G401.6 (cell line): ENCODE data around the gene PPARD.
"Not testable (repeated sequence)": the region's sequence is repeated elsewhere in the genome, so short reads cannot be mapped to it uniquely, and the experiment has no call there.

ENCODE experiments used
- FAIRE-seq: peaks from 2 replicates; lab custom pipeline; 2012; peaks lifted over from hg19 to GRCh38; lab: Jason Lieb, UNC

PPARD gene

DNA sequence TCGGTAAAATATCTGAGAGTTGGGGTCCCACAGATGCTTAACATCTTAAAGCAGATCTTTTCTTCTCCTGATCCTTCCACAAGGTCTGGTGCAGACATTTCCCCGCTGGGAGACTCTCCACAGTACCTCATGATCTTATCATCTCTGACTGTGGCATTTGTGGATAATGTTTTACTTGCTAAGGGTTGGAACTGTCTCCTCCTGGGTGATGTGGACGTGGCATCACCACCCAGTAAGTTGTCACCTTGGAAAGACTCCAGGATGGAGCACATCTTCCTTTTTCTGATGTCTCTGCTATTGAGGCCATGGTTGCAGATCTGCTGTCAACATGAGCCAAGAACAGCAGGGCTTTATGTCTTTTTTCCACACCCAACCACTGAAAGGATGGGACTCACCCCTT lies 67.8 kb downstream of the PPARD start:
- no peak for FAIRE-seq

DNA sequence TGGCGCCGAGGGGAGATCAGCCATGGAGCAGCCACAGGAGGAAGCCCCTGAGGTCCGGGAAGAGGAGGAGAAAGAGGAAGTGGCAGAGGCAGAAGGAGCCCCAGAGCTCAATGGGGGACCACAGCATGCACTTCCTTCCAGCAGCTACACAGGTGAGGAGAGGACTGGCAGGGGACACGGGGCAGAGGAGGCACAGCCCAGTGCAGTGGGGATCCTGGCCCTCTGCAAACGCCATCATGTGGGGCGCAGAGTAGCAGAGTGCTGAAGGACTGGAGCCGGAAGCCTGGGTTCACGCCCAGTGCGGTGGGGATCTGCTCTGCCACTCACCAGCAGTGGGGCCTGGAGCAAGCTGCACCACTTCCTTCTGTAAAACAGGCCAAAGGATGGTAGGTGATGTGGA lies 68.7 kb downstream of the PPARD start:
- no peak for FAIRE-seq

GRCh38 chr6:35412102-35412501 lies 69.7 kb downstream of the PPARD start:
- FAIRE-seq = no peak

- no peak for FAIRE-seq
Observed at GRCh38 chr6:35413911-35414310, 71.6 kb downstream of the PPARD start.

DNA sequence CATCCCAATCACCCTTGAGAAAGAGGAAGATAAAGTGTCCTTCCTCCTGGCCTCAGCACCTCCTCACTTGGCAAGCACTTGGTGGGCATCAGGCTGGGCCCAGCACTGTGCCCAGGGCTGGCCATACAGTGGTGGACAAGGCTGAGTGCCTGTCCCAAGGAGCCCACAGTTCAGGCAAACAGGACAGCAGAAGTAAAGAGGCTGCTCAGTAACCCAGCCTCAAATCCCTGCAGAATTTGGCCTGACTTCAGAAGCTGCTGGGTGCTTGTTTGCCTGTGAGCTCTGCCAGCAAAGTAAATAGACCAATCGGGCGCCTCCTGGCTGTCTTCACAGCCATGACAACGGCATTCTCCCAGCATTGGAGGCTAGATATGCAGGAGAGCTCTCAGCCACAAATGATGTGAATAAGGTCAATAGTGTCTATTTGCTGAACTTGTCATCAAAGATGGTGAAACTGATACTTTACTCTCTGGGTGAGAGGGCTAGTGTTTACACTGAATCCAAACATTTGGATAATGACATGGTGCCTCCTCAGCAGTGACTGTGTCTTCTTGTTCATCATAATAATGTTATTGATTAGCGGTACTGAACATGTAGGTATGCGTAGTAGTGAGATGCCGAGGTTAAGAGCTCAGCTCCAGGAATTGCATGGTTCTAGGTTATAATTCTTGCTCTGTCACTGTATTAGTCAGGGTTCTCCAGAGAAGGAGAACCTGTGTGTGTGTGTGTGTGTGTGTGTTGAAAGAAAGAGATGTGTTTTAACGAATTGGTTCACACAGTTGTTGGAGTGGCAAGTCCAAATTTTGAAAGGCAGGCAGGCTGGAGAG lies 72.9 kb downstream of the PPARD start:
- FAIRE-seq = no peak

DNA sequence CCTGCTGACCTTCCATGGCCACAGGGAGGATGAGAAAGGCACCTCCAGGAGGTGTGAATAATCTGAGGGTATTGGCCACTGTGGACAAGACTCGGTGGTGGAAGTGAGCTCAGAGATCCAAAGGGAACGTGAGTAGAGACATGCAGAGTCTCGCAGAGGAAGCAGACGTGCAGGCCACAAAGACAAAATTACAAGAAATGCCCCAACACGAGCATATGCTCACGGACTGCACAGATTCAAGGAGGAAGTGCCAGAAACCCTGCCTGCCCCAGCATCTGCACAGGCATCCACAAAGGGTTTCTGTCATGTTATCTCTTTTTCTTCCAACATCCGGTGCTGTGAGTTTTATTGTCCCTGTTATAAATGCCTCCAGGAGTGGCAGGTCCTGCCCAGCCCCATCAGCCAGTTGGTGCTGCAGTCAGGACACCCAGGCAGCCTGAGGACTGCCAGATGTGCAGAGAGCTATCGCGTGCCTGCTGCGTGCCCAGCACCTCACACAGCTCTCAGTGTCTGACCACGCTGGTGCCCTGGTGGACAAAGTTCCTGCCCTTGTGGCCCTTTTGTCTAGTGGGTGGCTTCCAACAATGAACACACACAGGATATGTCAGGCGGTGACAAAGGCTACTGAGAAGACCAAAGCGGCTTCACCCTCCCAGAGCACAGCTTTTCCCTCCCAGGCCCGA lies 75.8 kb downstream of the PPARD start:
- no peak for FAIRE-seq

DNA sequence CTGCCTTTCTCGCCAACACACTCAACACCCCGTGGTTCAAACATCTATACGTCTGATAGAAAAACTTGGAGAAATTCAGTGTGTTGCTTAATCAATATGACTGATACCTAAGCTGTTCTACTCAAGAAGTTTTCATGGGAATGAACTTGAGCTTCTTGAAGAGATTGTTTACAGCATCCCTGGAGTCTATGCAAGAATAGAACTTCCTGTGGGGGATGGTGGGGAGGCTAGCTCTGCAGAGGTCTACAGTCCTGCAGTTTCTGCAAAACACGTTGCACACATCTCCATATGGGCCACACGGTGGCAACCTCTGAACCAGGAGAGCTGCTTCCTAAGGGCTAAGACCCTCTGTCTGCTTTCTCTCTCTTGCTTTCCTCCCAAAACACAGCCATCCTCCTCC lies 77.1 kb downstream of the PPARD start:
- no peak for FAIRE-seq

- FAIRE-seq = no peak
Observed at GRCh38 chr6:35419961-35420360, 77.6 kb downstream of the PPARD start.

DNA sequence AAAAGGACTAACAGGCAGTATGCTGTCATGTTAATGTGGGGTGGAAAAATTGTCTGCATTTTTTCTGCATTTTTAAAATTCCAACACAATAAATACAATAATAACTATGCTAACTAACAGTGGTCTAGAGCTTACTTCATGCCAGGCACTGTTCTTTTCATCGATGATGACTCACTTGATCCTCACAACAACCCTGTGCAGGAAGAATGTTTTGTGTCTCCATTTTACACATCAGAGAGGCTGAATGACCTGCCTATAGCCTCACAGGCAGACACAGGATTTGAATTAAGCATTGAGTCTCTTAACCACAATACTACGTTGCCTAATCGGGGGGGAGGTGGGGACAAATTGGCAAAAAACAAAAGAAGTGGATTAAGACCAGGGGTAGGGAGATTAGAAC lies 82.9 kb downstream of the PPARD start:
- no peak for FAIRE-seq

GRCh38 chr6:35426074-35426473 lies 83.7 kb downstream of the PPARD start:
- FAIRE-seq = no peak

- no peak for FAIRE-seq
Observed at GRCh38 chr6:35427435-35427834, 85.1 kb downstream of the PPARD start.

DNA sequence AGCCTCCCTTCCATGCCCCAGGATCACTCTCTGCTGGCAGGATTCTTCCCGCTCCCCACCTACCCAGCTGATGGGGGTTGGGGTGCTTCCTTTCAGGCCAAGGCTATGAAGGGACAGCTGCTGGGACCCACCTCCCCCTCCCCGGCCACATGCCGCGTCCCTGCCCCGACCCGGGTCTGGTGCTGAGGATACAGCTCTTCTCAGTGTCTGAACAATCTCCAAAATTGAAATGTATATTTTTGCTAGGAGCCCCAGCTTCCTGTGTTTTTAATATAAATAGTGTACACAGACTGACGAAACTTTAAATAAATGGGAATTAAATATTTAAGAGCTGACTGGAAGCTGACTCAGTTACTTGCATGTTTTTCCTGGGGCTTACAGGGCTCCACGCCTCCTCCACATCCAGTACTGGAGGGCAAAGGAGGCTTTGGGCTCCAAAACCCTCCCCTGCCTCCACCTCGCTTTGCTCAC lies 85.5 kb downstream of the PPARD start:
- no peak for FAIRE-seq

- FAIRE-seq = no peak
Observed at GRCh38 chr6:35428421-35429149, 86.2 kb downstream of the PPARD start.

DNA sequence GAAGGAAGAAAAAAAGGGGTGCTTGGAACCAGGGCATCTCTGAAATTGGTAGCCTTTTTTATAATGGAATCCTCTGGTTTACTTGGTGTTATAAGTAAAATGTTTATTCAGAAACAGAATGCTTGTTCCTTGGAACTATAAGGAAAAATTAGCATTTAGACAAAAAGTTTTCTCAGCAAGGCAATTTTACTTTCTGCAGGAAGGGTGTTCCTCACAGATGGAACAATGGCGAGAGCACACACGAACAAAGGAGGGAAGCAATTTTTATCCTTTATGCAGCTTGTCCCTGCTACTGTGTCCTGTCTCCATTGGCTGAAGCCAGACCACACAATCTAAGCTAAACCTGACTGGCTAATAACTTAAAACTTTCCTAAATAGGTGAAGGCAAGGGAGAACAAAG lies 87.1 kb downstream of the PPARD start:
- no peak for FAIRE-seq

GRCh38 chr6:35432291-35432690 lies 89.9 kb downstream of the PPARD start:
- no peak for FAIRE-seq

DNA sequence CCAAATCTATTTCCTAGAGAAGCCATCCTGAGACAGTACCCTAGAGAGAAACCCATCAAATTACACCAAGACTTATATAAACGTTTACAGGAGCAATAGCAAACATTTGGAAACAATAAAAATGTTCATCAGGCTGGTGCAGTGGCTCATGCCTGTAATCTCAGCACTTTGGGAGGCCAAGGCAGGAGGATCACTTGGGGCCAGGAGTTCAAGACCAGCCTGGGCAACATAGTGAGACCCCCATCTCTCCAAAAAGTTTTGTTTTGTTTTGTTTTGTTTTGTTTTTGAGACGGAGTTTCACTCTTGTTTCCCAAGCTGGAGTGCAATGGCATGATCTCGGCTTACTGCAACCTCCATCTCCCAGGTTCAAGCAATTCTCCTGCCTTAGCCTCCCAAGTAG lies 90.3 kb downstream of the PPARD start:
- FAIRE-seq = not testable (repeated sequence)

GRCh38 chr6:35435074-35435837 lies 92.9 kb downstream of the PPARD start:
- FAIRE-seq = no peak

DNA sequence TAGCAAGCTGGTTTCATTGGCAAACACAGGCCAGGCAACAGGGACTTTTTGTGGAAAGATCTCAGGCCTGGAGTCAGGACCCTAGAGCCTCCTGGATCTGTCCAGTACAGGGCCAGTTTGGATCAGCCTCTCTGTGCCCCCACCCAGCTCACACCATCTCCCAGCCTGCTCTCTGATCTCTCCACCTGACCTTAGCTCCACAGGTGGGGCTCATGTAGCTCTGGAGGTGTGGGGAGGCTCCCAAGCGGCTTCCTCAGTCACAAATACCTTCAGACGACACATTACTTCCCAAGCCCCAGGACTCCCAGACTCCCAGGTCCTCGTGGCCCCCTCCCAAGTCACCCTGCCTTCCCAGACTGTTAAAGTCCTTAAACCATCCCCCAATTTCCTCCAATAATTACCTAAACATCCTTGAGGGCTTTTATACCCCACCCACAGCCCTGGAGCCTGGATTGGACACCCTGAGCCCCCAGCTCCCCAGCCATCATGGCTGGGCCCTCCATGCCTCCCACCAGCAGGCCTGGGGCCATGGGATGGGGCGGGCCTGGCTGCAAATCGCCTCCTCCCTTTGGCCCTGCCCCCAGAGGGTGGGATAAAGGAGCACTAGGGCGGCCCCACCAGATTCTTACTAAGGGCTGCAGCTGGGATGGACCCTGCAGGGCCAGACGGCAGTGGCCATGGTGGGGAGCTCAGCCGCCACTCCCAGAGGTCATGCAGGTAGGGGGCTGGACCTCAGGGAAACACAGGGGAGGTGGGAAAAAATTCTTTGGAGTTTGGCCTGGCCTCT lies 93.9 kb downstream of the PPARD start:
- no peak for FAIRE-seq

GRCh38 chr6:35438378-35439065 lies 96.2 kb downstream of the PPARD start:
- not testable (repeated sequence) for FAIRE-seq

GRCh38 chr6:35439308-35439707 lies 97.0 kb downstream of the PPARD start:
- no peak for FAIRE-seq

DNA sequence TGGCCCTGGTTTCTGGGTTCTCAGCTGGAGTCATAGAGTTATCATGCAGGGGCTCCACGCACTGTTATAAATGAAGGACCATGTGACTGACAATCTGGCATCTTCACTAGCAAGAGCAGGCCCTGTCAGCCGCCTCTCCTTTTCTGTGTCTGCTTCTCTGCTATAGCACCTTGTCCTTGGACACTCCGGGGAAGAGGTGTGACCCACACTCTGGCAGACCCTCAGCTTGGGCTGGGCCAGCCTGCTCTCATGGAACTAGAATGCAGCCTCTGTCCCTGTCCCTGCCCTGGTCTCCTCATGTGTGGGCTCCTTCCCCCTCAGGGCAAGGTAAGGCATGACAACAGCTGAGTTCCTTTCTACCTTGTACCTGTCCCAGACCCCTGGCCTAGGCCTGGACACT lies 98.8 kb downstream of the PPARD start:
- no peak for FAIRE-seq
